Keratinocyte (primary cell): ENCODE measurements around the gene MRFAP1. TPM values are rescaled to one million over a fixed set of nuclear protein-coding genes. Genes with fewer than 3 reads are reported as not detected.

Experiments
- DNase-seq: peaks from one replicate; pipeline ENCODE4 v3.0.0-alpha.2; 2011; ENCODE audit warnings: low read depth, missing footprints, low spot score
- FAIRE-seq: peaks from 2 replicates; lab custom pipeline; 2011; peaks lifted over from hg19 to GRCh38; lab: Jason Lieb, UNC
- H2AFZ ChIP-seq: 2 replicates; pipeline ENCODE4 v1.6.0; 2012; ENCODE audit warnings: low read length, control low read depth, inconsistent platforms; ENCODE audit not compliant: control insufficient read depth
- H3K27ac ChIP-seq: 2 replicates; pipeline ENCODE4 v1.5.1; 2011; ENCODE audit warnings: low read length; ENCODE audit not compliant: control insufficient read depth, insufficient read depth
- H3K27me3 ChIP-seq: 3 replicates; pipeline ENCODE4 v1.6.0; 2011; ENCODE audit warnings: low read length; ENCODE audit not compliant: control insufficient read depth, insufficient read depth; ENCODE audit errors: extremely low read depth
- H3K36me3 ChIP-seq, 2 experiments: 2 replicates in 1 of 2; 3 replicates in 1 of 2; pipeline ENCODE4 v1.5.1; 2011; ENCODE audit warnings: low read length in 2 of 2, mild to moderate bottlenecking in 1 of 2; ENCODE audit not compliant: control insufficient read depth in 2 of 2, insufficient read depth in 2 of 2; ENCODE audit errors: extremely low read depth in 1 of 2
- H3K4me1 ChIP-seq: 3 replicates; pipeline ENCODE4 v1.5.1; 2011; ENCODE audit warnings: low read length; ENCODE audit not compliant: control insufficient read depth, insufficient read depth; ENCODE audit errors: extremely low read depth
- H3K4me2 ChIP-seq: 3 replicates; pipeline ENCODE4 v1.6.0; 2011; ENCODE audit warnings: low read depth, low read length; ENCODE audit not compliant: control insufficient read depth, insufficient read depth; ENCODE audit errors: extremely low read depth
- H3K4me3 ChIP-seq, 3 experiments: fragments of 200-600 bp in 1 of 3; sonication (generic) in 1 of 3; 2 replicates in 2 of 3; 3 replicates in 1 of 3; pipeline ENCODE4 v1.5.1; 2011 to 2016; ENCODE audit warnings: low read length in 3 of 3, mild to moderate bottlenecking in 3 of 3, control low read depth in 2 of 3, inconsistent platforms in 1 of 3, low read depth in 1 of 3, mixed read lengths in 1 of 3, mixed run types in 1 of 3, moderate library complexity in 1 of 3; ENCODE audit not compliant: control insufficient read depth in 2 of 3, insufficient read depth in 2 of 3; ENCODE audit errors: extremely low read depth in 1 of 3
- H3K79me2 ChIP-seq: 2 replicates; pipeline ENCODE4 v1.6.0; 2012; ENCODE audit warnings: low read length; ENCODE audit not compliant: control insufficient read depth, insufficient read depth
- H3K9ac ChIP-seq: 3 replicates; pipeline ENCODE4 v1.6.0; 2011; ENCODE audit warnings: low read length; ENCODE audit not compliant: control insufficient read depth, insufficient read depth; ENCODE audit errors: extremely low read depth
- H3K9me1 ChIP-seq: 3 replicates; pipeline ENCODE4 v1.6.0; 2011; ENCODE audit warnings: low read length; ENCODE audit not compliant: control insufficient read depth, insufficient read depth; ENCODE audit errors: extremely low read depth
- H3K9me3 ChIP-seq: 2 replicates; pipeline ENCODE4 v1.5.1; 2012; ENCODE audit warnings: low read depth, low read length; ENCODE audit not compliant: control insufficient read depth
- H4K20me1 ChIP-seq: 3 replicates; pipeline ENCODE4 v1.6.0; 2011; ENCODE audit warnings: low read length; ENCODE audit not compliant: control insufficient read depth, insufficient read depth; ENCODE audit errors: extremely low read depth
- EZH2 ChIP-seq: IDR thresholded peaks from one replicate; pipeline ENCODE4 v1.6.1; 2012; ENCODE audit warnings: inconsistent platforms, mild to moderate bottlenecking, low read length, moderate library complexity
- dilution Hi-C: fragments of 300-500 bp; cut with MboI; formaldehyde crosslinking; loops from one replicate; pipeline ENCODE4 v1.7.0; 2020; ENCODE audit warnings: low sequenced_read_pairs; ENCODE audit not compliant: extremely low pct_ligation_motif_present
- polyA plus RNA-seq, 5 experiments: library from polyadenylated mRNA; depleted of rRNA in 3 of 5; stranded (reverse) in 3 of 5; stranded (forward) in 1 of 5; unstranded in 1 of 5; fragments of >200 nt; gene quantifications; 1 replicate in 1 of 5; 2 replicates in 3 of 5; 3 replicates in 1 of 5; pipeline versions ENCODE4 v1.2.1 to v1.2.3, GENCODE V29; 2011 to 2012; ENCODE audit warnings: missing spikeins in 2 of 5, low read depth in 1 of 5, low replicate concordance in 1 of 5
- TF ChIP-seq, protein P1 (sequence below), 3 experiments: IDR thresholded peaks in 1 of 3; conservative IDR thresholded peaks in 1 of 3; optimal IDR thresholded peaks in 1 of 3; 2 replicates in 2 of 3; 3 replicates in 1 of 3; pipeline versions ENCODE3 to v1.5.1; 2011; ENCODE audit warnings: low read length in 3 of 3, mild to moderate bottlenecking in 3 of 3, moderate library complexity in 2 of 3, control low read depth in 1 of 3, inconsistent platforms in 1 of 3; ENCODE audit not compliant: insufficient read depth in 2 of 3; ENCODE audit errors: extremely low read depth in 1 of 3

The MRFAP1 gene
- polyA plus RNA-seq, 1 donor (not counting 4 experiments of a cell fraction or from before 2014, with no cell fraction given), result 275 TPM

DNA sequence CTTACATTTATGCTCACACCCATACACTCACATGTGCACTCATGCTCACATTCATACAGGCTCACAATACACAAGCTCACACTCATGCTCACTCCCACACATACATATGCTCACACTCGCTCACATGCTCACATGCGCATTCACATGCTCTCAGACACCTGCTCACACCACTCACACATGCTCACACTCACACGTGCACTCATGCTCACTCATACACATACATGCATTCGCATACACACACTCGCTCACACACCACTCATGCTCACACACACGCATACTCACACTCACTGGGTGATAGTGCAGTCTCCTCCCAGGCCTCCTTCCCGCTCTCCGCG, 24.8 kb downstream of the MRFAP1 start:
- Histone ChIP-seq H4K20me1 (no peaks in the 10 kb centered on the region), H3K4me1 (peaks cover 3% of the 10 kb centered on the region), H3K36me3 (no peaks in the 10 kb centered on the region), H3K4me3 (no peak overlapping the region), H3K9me3 (no peaks in the 10 kb centered on the region), H3K9ac (no peak overlapping the region), H3K27ac (no peak overlapping the region), H3K9me1 (no peaks in the 10 kb centered on the region), H3K4me2 (no peak overlapping the region), H2AFZ (no peak overlapping the region), H3K79me2 (no peaks in the 10 kb centered on the region), H3K27me3 (peaks cover 20% of the 10 kb centered on the region)
- FAIRE-seq (no peak), DNase-seq (no peak)
- no peak for TF ChIP-seq EZH2
- TF ChIP-seq, protein P1, sequence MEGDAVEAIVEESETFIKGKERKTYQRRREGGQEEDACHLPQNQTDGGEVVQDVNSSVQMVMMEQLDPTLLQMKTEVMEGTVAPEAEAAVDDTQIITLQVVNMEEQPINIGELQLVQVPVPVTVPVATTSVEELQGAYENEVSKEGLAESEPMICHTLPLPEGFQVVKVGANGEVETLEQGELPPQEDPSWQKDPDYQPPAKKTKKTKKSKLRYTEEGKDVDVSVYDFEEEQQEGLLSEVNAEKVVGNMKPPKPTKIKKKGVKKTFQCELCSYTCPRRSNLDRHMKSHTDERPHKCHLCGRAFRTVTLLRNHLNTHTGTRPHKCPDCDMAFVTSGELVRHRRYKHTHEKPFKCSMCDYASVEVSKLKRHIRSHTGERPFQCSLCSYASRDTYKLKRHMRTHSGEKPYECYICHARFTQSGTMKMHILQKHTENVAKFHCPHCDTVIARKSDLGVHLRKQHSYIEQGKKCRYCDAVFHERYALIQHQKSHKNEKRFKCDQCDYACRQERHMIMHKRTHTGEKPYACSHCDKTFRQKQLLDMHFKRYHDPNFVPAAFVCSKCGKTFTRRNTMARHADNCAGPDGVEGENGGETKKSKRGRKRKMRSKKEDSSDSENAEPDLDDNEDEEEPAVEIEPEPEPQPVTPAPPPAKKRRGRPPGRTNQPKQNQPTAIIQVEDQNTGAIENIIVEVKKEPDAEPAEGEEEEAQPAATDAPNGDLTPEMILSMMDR (optimal IDR thresholded peaks at IDR 0.05 in 1 of 3, IDR thresholded peaks at IDR 0.05 in 1 of 3, conservative IDR thresholded peaks at IDR 0.05 in 1 of 3; ENCODE audit: extremely low read depth in 1 of 3, insufficient read depth in 2 of 3, low read length in 3 of 3), result no peak
- dilution Hi-C loops, result no loop called here

DNA sequence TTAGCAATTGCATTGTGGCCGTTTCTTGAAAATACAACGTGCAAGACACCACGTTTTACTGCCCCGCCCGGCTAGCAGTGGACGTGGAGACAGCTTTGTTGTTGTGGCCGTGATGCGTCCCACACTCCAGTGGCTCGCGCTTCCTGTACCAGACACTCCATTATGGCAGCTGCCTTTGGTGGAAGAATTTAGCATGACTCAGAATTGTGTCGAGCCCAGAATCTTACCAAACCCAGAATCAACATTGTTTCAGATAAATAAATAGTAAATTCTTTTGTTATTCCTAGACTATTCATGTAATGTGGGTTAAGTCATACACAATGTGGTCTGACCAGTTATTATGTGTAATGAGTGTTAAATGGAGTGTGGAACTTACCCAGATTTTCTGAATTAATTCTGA, 27.9 kb downstream of the MRFAP1 start:
- Histone ChIP-seq H3K9ac (no peak overlapping the region), H3K4me1 (peaks cover 3% of the 10 kb centered on the region), H3K4me2 (no peak overlapping the region), H3K9me1 (no peaks in the 10 kb centered on the region), H4K20me1 (no peaks in the 10 kb centered on the region), H3K79me2 (no peaks in the 10 kb centered on the region), H2AFZ (no peak overlapping the region), H3K4me3 (no peak overlapping the region), H3K36me3 (no peaks in the 10 kb centered on the region), H3K27ac (no peak overlapping the region), H3K27me3 (peaks cover 14% of the 10 kb centered on the region), H3K9me3 (no peaks in the 10 kb centered on the region)
- dilution Hi-C loops, result no loop called here
- no peak for DNase-seq
- no peak for FAIRE-seq
- TF ChIP-seq, protein P1 (optimal IDR thresholded peaks at IDR 0.05 in 1 of 3, IDR thresholded peaks at IDR 0.05 in 1 of 3, conservative IDR thresholded peaks at IDR 0.05 in 1 of 3; ENCODE audit: extremely low read depth in 1 of 3, insufficient read depth in 2 of 3, low read length in 3 of 3), result no peak
- no peak for TF ChIP-seq EZH2
